ENCODE measurements around the gene SUSD4.
A peak's percentile ranks its signal among the peaks of the same experiment; 100 is the strongest.

The SUSD4 gene

GRCh38 chr1:223326776-223327175, 37.2 kb downstream of the SUSD4 start:
- DNase-seq: no peak

GRCh38 chr1:223323491-223324484, 40.2 kb downstream of the SUSD4 start:
- no peak for DNase-seq

- no peak for DNase-seq
Observed at GRCh38 chr1:223322868-223323267, 41.1 kb downstream of the SUSD4 start.

- DNase-seq: no peak
Observed at GRCh38 chr1:223320959-223321358, 43.0 kb downstream of the SUSD4 start.

- DNase-seq: no peak
Observed at GRCh38 chr1:223319905-223320580, 43.9 kb downstream of the SUSD4 start.

- no peak for DNase-seq
Observed at GRCh38 chr1:223319398-223319797, 44.6 kb downstream of the SUSD4 start.

GRCh38 chr1:223316082-223316481, 47.9 kb downstream of the SUSD4 start:
- DNase-seq: no peak

GRCh38 chr1:223315665-223316064, 48.3 kb downstream of the SUSD4 start:
- DNase-seq: no peak

- no peak for DNase-seq
Observed at GRCh38 chr1:223313415-223313754, 50.6 kb downstream of the SUSD4 start.

GRCh38 chr1:223312705-223313414, 51.1 kb downstream of the SUSD4 start:
- no peak for DNase-seq

GRCh38 chr1:223312273-223312672, 51.7 kb downstream of the SUSD4 start:
- DNase-seq: no peak

- no peak for DNase-seq
Observed at GRCh38 chr1:223311826-223312225, 52.1 kb downstream of the SUSD4 start.

GRCh38 chr1:223308136-223308535, 55.8 kb downstream of the SUSD4 start:
- no peak for DNase-seq

GRCh38 chr1:223307544-223307943, 56.4 kb downstream of the SUSD4 start:
- no peak for DNase-seq

GRCh38 chr1:223304931-223305330, 59.0 kb downstream of the SUSD4 start:
- no peak for DNase-seq

- DNase-seq: peak; percentile 6
Observed at GRCh38 chr1:223301371-223301770, 62.6 kb downstream of the SUSD4 start.

- no peak for DNase-seq
Observed at GRCh38 chr1:223299553-223299952, 64.4 kb downstream of the SUSD4 start.

GRCh38 chr1:223298701-223299100, 65.3 kb downstream of the SUSD4 start:
- no peak for DNase-seq

GRCh38 chr1:223297800-223298199, 66.2 kb downstream of the SUSD4 start:
- DNase-seq: no peak

- no peak for DNase-seq
Observed at GRCh38 chr1:223291796-223292195, 72.2 kb downstream of the SUSD4 start.

GRCh38 chr1:223290397-223290796, 73.6 kb downstream of the SUSD4 start:
- no peak for DNase-seq

GRCh38 chr1:223289621-223290020, 74.4 kb downstream of the SUSD4 start:
- no peak for DNase-seq

- DNase-seq: no peak
Observed at GRCh38 chr1:223288826-223289225, 75.2 kb downstream of the SUSD4 start.

- no peak for DNase-seq
Observed at GRCh38 chr1:223285452-223285851, 78.5 kb downstream of the SUSD4 start.
